T-helper 1 cell treated with Interleukin-12 subunit alpha and Interleukin-12 subunit beta and Interleukin-4 antibody, amounts not matched to agents 30 ng/mL and 1 ng/mL, for 36 hours (primary cell): ENCODE data around the gene SREK1IP1. TPM values are rescaled to one million over a fixed set of nuclear protein-coding genes. Genes with fewer than 3 reads are reported as not detected.
"Not testable (repeated sequence)": the region's sequence is repeated elsewhere in the genome, so short reads cannot be mapped to it uniquely, and the experiment has no call there.

Source experiments
- intact Hi-C: fragments of 100-400 bp; cut with micrococcal nuclease; formaldehyde crosslinking; loops from one replicate; pipeline ENCODE4 v1.15.1; 2024
- total RNA-seq: library from RNA; stranded (reverse); gene quantifications from 2 replicates; pipeline ENCODE4 v1.2.3, GENCODE V29; 2022

SREK1IP1 gene
- total RNA-seq, 1 donor from 2014 or later = 26.8 TPM

GRCh38 chr5:64766941-64767340, 1.6 kb downstream of the SREK1IP1 start:
- intact Hi-C loops = loop anchor here (5.0 kb wide), 2 partner anchors 335 to 955 kb away; partner anchors contain the start of genes NLN and SGTB

- intact Hi-C loops = loop anchor here (5.0 kb wide), 2 partner anchors 336 to 956 kb away; partner anchors contain the start of genes NLN and SGTB
These were observed 2.5 kb downstream of the SREK1IP1 start for GRCh38 chr5:64765804-64766504.

DNA sequence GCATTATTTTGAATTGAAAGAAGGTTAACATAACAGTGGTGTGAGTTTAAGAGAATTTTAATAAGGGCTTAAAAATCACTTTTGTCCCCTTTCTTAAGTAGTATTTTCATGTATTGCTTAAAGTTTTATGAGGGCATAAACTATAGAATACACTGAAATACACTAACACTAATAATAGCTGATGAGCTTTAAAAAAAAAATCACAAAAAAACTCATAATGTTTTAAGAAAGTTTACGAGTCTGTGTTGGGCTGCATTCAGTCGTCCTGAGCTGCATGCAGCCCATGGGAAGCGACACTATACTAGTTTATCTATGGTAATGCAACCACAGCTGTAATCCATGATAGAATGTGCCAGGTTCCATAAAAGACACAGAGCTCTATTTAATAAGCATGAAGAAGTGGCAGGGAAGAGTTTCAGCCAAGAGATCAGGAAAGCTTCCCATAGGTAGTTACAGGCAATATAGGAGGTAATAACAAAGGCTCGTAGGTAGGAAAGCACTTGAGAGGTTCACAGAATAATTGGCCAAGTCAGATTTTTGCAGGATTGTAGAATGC, 4.5 kb downstream of the SREK1IP1 start:
- intact Hi-C loops = no loop called here

DNA sequence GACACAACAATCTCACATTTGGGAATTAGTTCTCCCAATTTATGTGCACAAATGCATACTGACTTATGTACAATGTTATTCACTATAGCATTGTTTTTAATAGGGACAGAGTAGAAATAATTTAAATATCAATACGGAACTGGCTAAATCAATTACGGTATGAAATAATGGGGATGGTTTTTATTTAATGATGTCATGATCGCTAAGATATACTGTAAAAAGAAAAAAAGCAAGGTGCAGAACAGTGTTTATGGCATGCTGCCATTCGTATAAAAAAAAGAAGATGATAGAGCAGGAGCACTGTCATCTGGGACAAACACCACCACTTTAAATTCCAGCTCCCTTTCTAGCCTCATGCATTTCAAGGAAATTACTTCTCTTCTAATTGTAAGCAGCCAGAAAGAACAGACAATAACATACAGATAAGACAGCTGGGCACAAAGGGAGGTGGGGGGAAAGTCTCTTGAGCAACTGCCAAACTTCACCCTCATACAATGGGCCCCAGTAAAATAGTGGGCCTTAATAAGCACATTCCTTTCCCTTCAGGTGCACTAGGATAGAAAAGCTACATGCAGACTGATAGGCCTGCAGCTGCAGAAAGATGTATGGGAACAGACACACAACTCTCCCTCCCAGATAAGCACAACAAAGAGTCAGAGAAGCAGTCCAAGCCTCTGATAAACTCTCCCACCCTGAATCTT, 8.4 kb downstream of the SREK1IP1 start:
- intact Hi-C loops = no loop called here

DNA sequence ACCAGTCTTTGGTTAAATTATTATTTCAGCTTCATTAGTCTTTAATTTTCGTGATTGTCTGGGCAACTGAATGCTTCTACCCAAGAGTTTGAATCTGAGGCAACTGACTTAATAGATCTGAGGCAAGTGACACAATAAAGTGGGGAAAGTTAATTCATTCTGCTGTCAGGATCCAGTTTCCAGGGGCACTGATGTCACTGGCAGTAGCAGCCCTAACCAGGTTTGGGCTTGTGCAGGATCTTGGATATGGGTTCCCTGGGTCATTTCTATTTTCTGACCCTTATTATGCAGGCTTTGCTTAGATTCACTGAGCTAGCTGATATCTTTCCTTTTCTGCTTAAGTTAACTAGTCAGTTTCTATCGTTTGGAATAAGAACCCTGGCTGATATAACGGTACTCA, 9.6 kb downstream of the SREK1IP1 start:
- intact Hi-C loops = no loop called here

GRCh38 chr5:64754066-64754465, 14.4 kb downstream of the SREK1IP1 start:
- intact Hi-C loops = no loop called here

- intact Hi-C loops = no loop called here
These were observed 19.1 kb downstream of the SREK1IP1 start for GRCh38 chr5:64749385-64749784.

DNA sequence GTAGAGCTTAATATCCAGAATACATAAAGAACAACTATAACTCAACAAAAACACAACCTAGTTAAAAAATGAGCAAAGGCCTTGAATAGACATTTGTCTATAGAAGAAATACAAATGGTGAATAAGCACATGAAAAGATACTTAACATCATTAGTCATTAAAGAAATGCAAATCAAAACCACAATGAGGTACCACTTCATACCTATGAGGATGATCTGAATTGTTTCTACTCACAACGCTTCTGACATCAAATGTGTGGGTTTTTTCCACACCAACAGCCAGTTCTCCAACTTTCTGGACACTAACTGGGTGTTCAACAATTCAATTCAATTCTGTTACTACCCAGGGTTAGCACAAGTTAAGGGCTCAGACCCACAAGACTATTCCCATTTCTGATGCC, 22.0 kb downstream of the SREK1IP1 start:
- intact Hi-C loops = no loop called here

DNA sequence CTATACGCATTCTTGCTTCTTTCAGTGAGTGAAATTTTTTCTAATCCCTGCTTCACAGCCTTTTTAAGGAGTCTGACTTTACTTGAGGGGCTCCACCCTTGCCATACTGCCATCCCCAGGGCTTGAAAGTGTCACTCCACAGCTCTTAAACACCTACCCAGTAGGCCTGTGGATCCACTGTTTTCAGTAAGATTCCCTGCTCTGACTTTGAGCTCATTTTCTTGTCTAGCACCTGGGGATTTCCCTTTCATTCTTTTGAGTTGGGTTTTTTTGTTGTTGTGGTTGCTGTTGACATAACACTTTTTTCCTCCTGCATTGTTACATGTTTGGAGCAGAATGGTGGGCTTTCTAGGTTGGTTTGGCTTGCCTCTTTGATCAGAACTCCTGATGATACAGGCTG, 23.6 kb downstream of the SREK1IP1 start:
- intact Hi-C loops = loop anchor here (2.0 kb wide), 1 partner anchor 24 kb away; the partner anchor contains the start of genes CWC27 and SREK1IP1

- intact Hi-C loops = no loop called here
These were observed 25.7 kb downstream of the SREK1IP1 start for GRCh38 chr5:64742821-64743220.

GRCh38 chr5:64742411-64742810, 26.1 kb downstream of the SREK1IP1 start:
- intact Hi-C loops = no loop called here

DNA sequence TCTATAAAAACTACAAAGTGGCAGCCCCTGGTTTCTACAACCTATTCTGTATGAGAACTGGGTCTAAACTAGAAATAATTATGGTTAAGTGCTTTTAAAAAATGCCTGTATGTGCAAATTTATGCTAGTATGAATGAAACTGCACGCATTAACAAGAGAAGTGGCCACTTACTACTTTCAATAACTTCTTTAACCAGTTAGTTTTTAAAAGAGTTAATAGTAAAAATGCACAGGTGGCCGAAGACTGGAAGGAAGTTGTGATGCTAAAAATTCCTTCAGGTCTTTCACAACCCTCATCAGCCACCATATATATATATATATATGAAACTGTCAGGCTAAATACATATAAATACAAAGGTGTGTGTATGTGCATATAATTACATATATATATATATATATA, 41.3 kb downstream of the SREK1IP1 start:
- intact Hi-C loops = no loop called here

DNA sequence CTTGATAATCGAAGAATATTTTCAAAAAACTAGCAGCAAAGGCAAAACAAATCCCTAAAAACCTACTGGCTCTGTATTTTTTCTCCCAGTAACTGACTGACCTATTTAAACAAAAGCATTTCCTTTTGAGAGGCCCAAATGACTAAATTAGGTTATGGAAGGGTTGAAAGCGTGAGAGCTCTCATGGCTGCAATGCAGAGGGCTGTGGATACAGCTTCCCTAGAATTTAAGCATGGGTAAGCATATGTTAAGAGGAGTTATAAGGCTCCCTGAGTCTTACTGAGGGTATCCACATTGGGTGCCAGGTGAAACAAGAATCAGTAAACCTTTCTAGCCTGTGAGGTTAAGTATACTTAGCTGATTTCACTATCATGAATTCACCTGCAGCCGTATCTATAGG, 45.9 kb downstream of the SREK1IP1 start:
- intact Hi-C loops = no loop called here

DNA sequence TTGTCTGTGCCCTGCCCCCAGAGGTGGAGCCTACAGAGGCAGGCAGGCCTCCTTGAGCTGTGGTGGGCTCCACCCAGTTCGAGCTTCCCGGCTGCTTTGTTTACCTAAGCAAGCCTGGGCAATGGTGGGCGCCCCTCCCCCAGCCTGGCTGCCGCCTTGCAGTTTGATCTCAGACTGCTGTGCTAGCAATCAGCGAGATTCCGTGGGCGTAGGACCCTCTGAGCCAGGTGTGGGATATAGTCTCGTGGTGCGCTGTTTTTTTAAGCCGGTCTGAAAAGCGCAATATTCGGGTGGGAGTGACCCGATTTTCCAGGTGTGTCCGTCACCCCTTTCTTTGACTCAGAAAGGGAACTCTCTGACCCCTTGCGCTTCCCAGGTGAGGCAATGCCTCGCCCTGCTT, 54.0 kb downstream of the SREK1IP1 start:
- intact Hi-C loops = not testable (repeated sequence)

- intact Hi-C loops = no loop called here
These were observed 61.3 kb downstream of the SREK1IP1 start for GRCh38 chr5:64707191-64707590.

- intact Hi-C loops = not testable (repeated sequence)
These were observed 62.4 kb downstream of the SREK1IP1 start for GRCh38 chr5:64706074-64706473.

GRCh38 chr5:64700765-64701164, 67.7 kb downstream of the SREK1IP1 start:
- intact Hi-C loops = no loop called here

DNA sequence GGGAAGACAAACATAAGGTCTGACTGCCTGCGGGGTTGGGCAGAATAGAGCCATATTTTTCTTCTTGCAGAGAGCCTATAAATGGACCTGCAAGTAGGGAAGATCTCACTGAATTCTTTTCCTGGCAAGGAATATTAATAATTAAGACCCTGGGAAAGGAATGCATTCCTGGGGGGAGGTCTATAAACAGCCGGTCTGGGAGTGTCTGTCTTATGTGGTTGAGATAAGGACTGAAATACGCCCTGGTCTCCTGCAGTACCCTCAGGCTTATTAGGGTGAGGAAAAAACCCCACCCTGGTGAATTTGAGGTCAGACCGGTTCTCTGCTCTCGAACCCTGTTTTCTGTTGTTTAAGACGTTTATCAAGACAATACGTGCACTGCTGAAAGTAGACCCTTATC, 72.1 kb downstream of the SREK1IP1 start:
- intact Hi-C loops = not testable (repeated sequence)

DNA sequence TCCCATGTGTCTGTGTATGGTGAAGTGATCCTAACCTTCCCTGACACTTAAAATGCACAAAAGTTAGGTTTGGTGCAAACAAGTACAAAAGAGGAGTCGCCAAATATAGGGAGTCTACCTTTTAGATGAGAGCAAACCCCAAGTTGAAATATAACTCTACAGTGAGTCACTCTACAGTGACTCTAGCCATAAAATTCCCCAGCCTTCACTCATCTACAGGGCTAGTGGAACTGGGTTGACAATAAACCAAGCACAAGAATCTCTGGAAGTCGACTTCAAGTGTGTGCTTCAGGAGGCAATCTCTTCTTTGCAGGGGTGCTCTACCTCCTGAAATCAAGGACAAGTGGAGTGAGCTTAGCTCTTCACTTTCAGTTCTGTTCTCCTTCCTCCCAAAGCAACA, 74.9 kb downstream of the SREK1IP1 start:
- intact Hi-C loops = no loop called here

DNA sequence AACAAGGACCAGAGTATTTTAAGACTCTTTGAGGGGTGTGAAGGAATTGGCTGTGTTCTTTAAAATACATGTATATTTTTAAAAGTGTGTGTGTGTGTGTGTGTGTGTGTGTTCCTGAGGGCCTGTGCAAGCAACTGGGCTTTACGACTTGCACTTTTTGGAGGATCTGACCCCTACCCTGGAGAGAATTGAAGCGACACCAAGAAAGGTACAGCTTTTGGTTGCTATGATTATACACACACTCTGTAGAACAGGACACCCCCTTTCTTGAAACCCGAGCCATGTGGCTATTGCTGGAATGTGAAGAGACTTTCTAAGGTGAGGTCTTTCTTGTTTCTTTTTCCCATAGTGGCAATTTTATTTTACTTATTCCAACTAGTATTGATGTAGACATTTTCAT, 77.2 kb downstream of the SREK1IP1 start:
- intact Hi-C loops = no loop called here

DNA sequence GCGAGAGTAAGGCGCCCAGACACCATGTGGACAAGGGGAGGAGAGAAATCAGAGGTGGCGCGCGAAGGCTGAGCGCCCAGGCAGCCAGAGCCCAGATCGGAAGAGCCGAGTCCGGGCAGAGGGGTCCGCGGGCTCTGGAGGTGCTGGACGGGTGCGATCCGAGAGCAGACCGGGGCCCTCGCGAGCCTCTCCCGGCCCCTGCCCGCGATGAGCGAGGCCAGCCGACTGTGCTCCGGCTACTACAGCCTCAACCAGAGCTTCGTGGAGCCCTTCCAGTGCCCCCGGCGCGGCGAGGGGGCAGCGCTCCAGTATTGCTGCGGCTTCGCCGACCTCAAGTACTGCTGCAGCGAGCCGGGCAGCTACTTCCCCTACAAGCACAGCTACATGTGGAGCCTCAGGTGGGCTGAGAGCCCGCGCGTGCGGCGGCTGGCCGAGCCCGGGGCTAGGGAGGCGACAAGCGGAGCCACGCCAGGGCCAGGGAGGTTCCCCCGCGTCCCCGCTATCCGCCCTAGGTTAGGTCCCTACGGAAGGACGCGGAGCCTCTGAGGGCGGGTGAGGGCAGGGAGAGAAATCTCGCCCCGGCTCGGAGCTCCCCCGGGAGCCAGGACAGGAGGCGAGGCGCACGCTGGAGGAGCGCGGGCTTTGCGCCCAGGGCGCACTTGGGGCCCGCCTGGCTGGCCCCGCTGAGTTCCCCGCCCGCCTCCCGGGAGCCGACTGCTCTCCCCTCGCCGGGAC, 77.9 kb downstream of the SREK1IP1 start, which contains the start of gene SHISAL2B:
TSS of gene SHISAL2B (plus strand) at position 87 of the 735 bp plus-strand sequence. CDS start at position 208, 121 bp downstream.
- intact Hi-C loops = no loop called here

DNA sequence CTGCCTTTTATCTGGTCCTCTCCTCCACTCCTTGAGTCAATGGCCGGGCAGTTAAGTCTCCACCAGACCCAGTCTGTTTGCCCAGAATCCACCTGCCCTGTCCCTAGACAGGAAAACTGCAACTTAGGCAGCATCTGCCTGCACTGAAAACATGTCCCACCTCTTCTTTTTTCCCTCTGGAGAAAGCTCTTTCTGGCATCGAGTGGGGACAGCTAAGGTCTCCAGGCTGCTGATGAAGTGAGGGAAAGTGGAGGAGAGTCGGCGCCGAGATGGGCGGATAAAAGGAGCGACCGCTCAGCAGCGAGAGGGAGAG, 78.4 kb downstream of the SREK1IP1 start:
- intact Hi-C loops = no loop called here
